Right renal cortex interstitium (tissue), 3 donors: ENCODE data around the gene CLK3. TPM values are rescaled to one million over a fixed set of nuclear protein-coding genes. Genes with fewer than 3 reads are reported as not detected.

Experiments used
- DNase-seq, 3 donors: peaks; one replicate each; pipeline ENCODE4 v3.0.0-alpha.2; 2013; ENCODE audit warnings: low read depth in 3 of 3, low spot score in 2 of 3
- polyA plus RNA-seq, 3 donors: library from polyadenylated mRNA; unstranded; fragments of 120-200 nt; gene quantifications; one replicate each; pipeline ENCODE4 v1.2.1, GENCODE V29; 2013; ENCODE audit not compliant: insufficient read length in 3 of 3

The CLK3 gene
- polyA plus RNA-seq, 3 donors = 62.5 to 73.9 (median 65.6) TPM

GRCh38 chr15:74603026-74603788, 12.4 kb upstream of the CLK3 start:
- DNase-seq = no peak

- DNase-seq = no peak
These were observed 11.6 kb upstream of the CLK3 start for GRCh38 chr15:74603789-74604705.

- no peak for DNase-seq
These were observed 10.4 kb upstream of the CLK3 start for GRCh38 chr15:74604983-74605794.

- DNase-seq = no peak
These were observed 9.9 kb upstream of the CLK3 start for GRCh38 chr15:74605795-74606150.

- no peak for DNase-seq
These were observed 6.8 kb upstream of the CLK3 start for GRCh38 chr15:74608786-74609185.

GRCh38 chr15:74609938-74610301, 5.7 kb upstream of the CLK3 start:
- DNase-seq = no peak

- DNase-seq = no peak
These were observed 5.2 kb upstream of the CLK3 start for GRCh38 chr15:74610302-74610951.

DNA sequence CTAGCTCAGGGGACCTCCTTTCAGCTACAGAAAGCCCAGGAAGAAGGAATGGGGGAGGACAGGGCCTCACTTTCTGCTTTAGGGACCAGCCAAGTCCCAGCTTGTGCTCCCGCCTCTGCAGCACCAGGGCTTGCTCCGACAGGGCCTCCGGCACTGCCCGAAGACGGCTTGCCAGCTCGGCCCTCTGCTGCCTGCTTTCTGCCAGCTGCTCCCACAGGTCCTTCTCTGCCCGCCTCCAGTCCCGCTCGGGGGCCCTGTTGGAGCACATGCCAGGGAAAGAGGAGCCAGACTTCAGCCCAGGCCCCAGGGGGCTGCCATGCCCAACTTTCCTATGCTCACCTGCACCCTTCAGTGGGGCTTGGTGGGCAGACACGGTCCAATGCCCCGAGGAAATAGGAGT, 4.3 kb upstream of the CLK3 start:
- no peak for DNase-seq

- no peak for DNase-seq
These were observed 3.8 kb upstream of the CLK3 start for GRCh38 chr15:74611834-74612233.

- no peak for DNase-seq
These were observed 3.0 kb upstream of the CLK3 start for GRCh38 chr15:74612677-74613076.

GRCh38 chr15:74613089-74613952, 2.3 kb upstream of the CLK3 start:
- DNase-seq = no peak

DNA sequence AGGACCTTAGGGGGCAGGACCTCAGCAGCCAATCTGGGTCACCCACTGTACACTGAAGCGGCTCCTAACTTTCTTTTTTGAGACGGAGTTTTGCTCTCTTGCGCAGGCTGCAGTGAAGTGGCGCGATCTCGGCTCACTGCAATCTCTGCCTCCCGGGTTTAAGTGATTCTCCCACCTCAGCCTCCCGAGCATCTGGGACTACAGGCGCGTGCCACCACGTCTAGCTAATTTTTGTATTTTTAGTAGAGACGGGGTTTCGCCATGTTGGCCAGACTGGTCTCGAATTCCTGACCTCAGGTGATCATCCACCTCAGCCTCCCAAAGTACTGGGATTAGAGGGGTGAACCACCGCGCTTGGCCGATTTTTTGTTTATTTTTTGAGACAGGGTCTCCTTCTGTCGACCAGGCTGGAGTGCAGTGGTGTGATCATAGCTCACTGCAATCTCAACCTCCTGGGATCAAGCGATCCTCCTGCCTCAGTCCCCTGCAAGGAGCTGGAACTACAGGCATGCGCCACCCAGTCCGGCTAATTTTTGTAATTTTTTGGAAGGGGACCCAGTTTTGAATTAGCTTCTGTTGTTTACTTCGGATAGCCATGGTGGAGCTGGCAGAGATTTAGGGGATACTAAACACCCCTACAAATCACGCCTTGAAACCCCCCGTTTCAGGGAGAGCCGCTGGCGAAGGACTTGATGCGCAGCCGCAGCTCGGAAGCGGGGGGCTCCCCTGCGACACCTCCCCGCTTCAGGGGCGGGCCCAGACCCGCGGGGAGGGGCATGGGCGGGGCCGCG, 1.5 kb upstream of the CLK3 start:
- no peak for DNase-seq

DNA sequence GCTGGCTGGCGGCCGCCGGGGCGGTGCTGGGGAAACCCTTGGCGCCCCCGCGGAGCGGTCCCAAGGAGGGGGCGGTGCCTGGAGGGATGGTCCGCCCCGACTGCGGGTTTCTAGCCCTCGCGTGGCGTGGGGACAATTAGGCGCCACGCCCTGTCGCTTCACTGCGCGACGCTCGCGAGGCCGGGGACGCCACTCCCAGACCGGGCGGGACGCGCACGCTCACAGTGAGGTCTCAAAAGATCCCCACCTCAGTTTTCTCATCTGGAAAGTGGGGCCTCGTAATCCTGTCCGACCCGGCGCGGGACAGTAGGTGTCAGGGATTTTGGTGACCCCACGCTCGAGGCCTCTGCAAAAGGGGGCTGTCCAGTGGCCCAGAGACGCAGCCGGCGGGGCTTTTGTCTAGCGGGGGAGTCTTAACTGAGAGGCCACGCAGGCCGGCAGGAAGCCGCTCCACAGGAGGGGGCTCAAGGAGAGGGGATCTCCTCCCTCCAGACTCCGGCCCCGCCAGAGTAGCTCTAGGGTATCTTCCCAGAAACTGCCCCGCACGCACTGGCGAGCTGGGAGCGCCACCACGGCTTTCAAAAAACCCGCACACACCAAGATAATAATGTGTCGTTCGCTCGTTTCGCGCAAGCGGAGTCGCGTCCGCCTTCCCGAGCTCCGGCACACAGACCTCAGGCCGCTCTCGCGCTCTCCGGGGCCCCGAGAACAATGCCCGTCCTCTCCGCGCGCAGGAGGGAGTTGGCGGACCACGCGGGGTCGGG, 710 bp upstream of the CLK3 start:
- DNase-seq = peak in 1 of 3 donors; percentile 59

DNA sequence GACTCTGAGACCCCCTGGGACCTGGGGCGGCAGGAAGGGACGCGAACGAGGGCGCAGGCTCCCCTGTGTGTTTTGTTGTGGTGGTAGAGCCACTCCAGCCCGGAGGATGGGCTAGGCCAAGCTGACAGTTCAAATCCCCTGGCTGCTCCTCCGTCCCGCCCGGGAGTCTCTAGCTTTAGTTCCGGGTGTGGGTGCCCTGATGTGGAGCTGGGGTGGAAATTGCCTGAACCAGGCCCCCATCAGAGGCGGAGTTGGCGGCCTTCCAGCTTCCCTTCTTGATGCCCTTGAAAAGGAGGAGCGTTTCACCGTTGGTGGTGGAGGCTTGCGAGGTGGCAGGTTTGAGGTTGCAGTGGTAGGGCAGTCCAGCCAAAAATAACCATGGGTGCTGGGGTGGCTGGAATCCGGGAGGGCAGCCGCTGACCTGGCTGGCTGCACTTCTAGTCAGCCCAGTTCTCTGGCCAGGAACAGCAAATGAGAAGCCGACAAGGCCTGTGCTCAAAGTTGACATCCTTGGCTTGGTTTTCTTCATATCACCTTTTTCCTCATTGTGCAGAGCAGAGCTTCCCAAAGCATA, 817 bp downstream of the CLK3 start:
- no peak for DNase-seq

DNA sequence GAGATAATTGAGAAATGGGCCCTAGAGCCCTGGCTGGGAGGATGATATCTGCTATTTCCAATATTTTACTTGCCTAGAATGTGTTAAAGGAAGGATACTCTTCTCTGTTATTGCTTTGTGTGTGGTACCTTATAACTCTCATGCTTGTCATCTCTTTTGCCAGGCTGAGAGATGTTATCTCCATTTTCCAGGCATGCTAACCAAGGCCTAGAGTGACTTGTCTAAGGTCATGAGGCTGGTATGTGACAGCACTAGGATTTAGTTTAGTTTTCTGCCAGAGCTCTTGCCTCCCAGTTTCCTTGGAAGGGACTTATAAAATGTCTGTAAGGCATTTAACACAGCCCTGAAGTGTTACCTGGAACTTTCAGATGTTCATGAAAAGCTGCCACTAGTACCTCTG, 1.4 kb downstream of the CLK3 start:
- DNase-seq = no peak

GRCh38 chr15:74618841-74619596, 3.4 kb downstream of the CLK3 start:
- no peak for DNase-seq
